ENCODE results near the gene CLCA1.

CLCA1 gene

GRCh38 chr1:86548839-86549238 is 80.1 kb downstream of the CLCA1 start:
- no peak for DNase-seq (ENCODE audit: low read depth in 3 of 3, low spot score in 1 of 3)
